ENCODE results near the gene SCAND1. TPM values are rescaled to one million over a fixed set of nuclear protein-coding genes. Genes with fewer than 3 reads are reported as not detected.
"Not testable (repeated sequence)": the region's sequence is repeated elsewhere in the genome, so short reads cannot be mapped to it uniquely, and the experiment has no call there.

Gene SCAND1
- total RNA-seq, 4 donors from 2014 or later = 18.8 to 71.2 (median 55.0) TPM

DNA sequence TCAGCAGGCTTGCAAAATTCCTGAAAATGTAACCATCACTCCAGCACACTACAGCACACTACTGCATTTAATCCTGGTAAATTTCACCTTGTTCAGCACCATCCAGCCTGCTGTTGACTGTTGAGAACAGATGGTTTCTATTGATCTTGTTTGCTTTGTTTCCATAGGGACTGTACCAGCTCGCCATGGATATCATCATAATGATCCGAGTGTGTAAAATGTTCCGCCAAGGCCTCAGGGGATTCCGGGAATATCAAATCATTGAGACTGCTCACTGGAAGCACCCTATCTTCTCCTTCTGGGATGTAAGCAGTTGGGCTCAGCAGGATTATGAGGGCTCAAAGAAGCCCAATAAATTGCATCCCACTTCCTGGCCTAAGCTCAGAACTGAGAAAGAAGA, 18.2 kb upstream of the SCAND1 start:
- Histone ChIP-seq H3K27me3 (no peaks in the 10 kb centered on the region), H3K36me3 (no peaks in the 10 kb centered on the region), H3K9me3 (no peaks in the 10 kb centered on the region), H3K4me3 (no peak overlapping the region), H3K27ac (no peak overlapping the region), H3K4me1 (no peaks in the 10 kb centered on the region)
- no peak for DNase-seq
- no peak for TF ChIP-seq CTCF (IDR thresholded peaks at IDR 0.05)
- no peak for TF ChIP-seq POLR2A (IDR thresholded peaks at IDR 0.05)
- intact Hi-C loops (cut with DNase I; ENCODE audit: low total_unique reads) = no loop called here

- no peaks in the 10 kb centered on the region for H3K9me3 ChIP-seq
- no peaks in the 10 kb centered on the region for H3K36me3 ChIP-seq
- no peaks in the 10 kb centered on the region for H3K27me3 ChIP-seq
- H3K4me3 ChIP-seq = no peak overlapping the region
- H3K27ac ChIP-seq = no peak overlapping the region
- intact Hi-C loops (cut with DNase I; ENCODE audit: low total_unique reads) = no loop called here
- DNase-seq = no peak
- TF ChIP-seq POLR2A (IDR thresholded peaks at IDR 0.05) = no peak
- TF ChIP-seq CTCF (IDR thresholded peaks at IDR 0.05) = no peak
- H3K4me1 ChIP-seq = no peaks in the 10 kb centered on the region
These were observed 17.7 kb upstream of the SCAND1 start for GRCh38 chr20:35971981-35972380.

GRCh38 chr20:35968930-35969329, 14.6 kb upstream of the SCAND1 start:
- no peak for TF ChIP-seq POLR2A (IDR thresholded peaks at IDR 0.05)
- TF ChIP-seq CTCF (IDR thresholded peaks at IDR 0.05) = no peak
- DNase-seq = no peak
- intact Hi-C loops (cut with DNase I; ENCODE audit: low total_unique reads) = no loop called here
- Histone ChIP-seq H3K9me3 (no peaks in the 10 kb centered on the region), H3K27ac (no peak overlapping the region), H3K27me3 (no peaks in the 10 kb centered on the region), H3K36me3 (no peaks in the 10 kb centered on the region), H3K4me1 (no peaks in the 10 kb centered on the region), H3K4me3 (no peak overlapping the region)

GRCh38 chr20:35967979-35968640, 13.8 kb upstream of the SCAND1 start, which contains the start of gene CNBD2:
Gene CNBD2 (plus strand): TSS chr20:35968590. CDS start chr20:35968763, 173 bp downstream.
- DNase-seq = no peak
- Histone ChIP-seq H3K4me3 (no peak within 1 kb of the TSS), H3K4me1 (no peaks in the 10 kb centered on the region), H3K27ac (no peak within 1 kb of the TSS), H3K27me3 (no peaks in the 10 kb centered on the region), H3K36me3 (no peaks in the 10 kb centered on the region), H3K9me3 (no peaks in the 10 kb centered on the region)
- intact Hi-C loops (cut with DNase I; ENCODE audit: low total_unique reads) = no loop called here
- TF ChIP-seq CTCF (IDR thresholded peaks at IDR 0.05) (no peak), POLR2A (IDR thresholded peaks at IDR 0.05) (no peak)

GRCh38 chr20:35963878-35964277, 9.6 kb upstream of the SCAND1 start:
- intact Hi-C loops (cut with DNase I; ENCODE audit: low total_unique reads) = no loop called here
- H3K27me3 ChIP-seq = no peaks in the 10 kb centered on the region
- no peaks in the 10 kb centered on the region for H3K9me3 ChIP-seq

GRCh38 chr20:35959291-35959690, 5.0 kb upstream of the SCAND1 start:
- H3K36me3 ChIP-seq; H3K4me3 ChIP-seq; DNase-seq; H3K27me3 ChIP-seq; H3K9me3 ChIP-seq; H3K4me1 ChIP-seq; intact Hi-C loops (cut with DNase I; ENCODE audit: low total_unique reads); H3K27ac ChIP-seq: not testable (repeated sequence)

More at GRCh38 chr20:35963878-35964277, 9.6 kb upstream of the SCAND1 start:
- TF ChIP-seq CTCF (IDR thresholded peaks at IDR 0.05) (no peak), POLR2A (IDR thresholded peaks at IDR 0.05) (no peak)
- H3K4me1 ChIP-seq = no peaks in the 10 kb centered on the region
- no peak overlapping the region for H3K4me3 ChIP-seq
- H3K27ac ChIP-seq = no peak overlapping the region
- no peak for DNase-seq
- no peaks in the 10 kb centered on the region for H3K36me3 ChIP-seq

All from uterus (tissue), 4 donors.